ENCODE results near the gene TLE4.

DNA sequence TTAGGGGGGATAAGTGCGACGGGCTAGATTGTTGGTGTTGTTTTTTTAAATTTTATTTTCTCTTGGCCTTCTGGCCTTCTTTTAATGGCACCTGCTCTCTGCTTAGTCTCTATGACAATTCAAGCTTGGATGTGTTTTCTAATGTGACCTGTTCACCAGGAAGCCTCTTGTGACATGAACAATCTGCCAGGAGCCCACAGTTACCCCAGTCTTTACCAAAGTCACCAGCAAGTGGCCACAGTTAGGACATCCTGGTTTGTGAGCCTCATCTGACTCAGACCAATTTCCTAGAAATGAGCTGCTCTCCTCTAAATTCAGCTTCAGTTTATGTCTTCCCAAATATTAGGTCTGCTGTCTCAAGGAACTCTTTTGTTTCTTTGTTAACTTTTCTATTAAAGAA lies 135.8 kb downstream of the TLE4 start:
- TF ChIP-seq, protein P1, sequence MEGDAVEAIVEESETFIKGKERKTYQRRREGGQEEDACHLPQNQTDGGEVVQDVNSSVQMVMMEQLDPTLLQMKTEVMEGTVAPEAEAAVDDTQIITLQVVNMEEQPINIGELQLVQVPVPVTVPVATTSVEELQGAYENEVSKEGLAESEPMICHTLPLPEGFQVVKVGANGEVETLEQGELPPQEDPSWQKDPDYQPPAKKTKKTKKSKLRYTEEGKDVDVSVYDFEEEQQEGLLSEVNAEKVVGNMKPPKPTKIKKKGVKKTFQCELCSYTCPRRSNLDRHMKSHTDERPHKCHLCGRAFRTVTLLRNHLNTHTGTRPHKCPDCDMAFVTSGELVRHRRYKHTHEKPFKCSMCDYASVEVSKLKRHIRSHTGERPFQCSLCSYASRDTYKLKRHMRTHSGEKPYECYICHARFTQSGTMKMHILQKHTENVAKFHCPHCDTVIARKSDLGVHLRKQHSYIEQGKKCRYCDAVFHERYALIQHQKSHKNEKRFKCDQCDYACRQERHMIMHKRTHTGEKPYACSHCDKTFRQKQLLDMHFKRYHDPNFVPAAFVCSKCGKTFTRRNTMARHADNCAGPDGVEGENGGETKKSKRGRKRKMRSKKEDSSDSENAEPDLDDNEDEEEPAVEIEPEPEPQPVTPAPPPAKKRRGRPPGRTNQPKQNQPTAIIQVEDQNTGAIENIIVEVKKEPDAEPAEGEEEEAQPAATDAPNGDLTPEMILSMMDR (IDR thresholded peaks at IDR 0.05; ENCODE audit: poor library complexity) = no peak
- TF ChIP-seq EZH2phosphoT487 (IDR thresholded peaks at IDR 0.05; ENCODE audit: low read depth, severe bottlenecking, unreplicated experiment) = no peak
